K562 (cell line): ENCODE data around the gene DUSP28. TPM values are rescaled to one million over a fixed set of nuclear protein-coding genes. Genes with fewer than 3 reads are reported as not detected.

Source experiments
- AFF1 ChIP-seq, 2 experiments: fragments of 450-650 bp; IDR thresholded peaks; 2 replicates each; pipeline ENCODE4 v1.6.1; 2018; ENCODE audit warnings: mild to moderate bottlenecking in 2 of 2, low read depth in 1 of 2; ENCODE audit not compliant: partially characterized antibody in 2 of 2
- BHLHE40 ChIP-seq: IDR thresholded peaks from 2 replicates; pipeline ENCODE4 v1.6.1; 2011; ENCODE audit warnings: low read length, improper control_type of control experiment
- CREB1 ChIP-seq, 2 experiments: sonication (generic) in 1 of 2; formaldehyde crosslinking in 1 of 2; IDR thresholded peaks; 2 replicates each; pipeline versions ENCODE4 v1.6.1 to v1.8.0; 2012 to 2022; ENCODE audit warnings: inconsistent platforms in 1 of 2, mild to moderate bottlenecking in 1 of 2, missing genetic modification reagents in 1 of 2, moderate library complexity in 1 of 2
- E2F1 ChIP-seq: sonication (generic); formaldehyde crosslinking; IDR thresholded peaks from 2 replicates; pipeline ENCODE4 v1.8.1; 2023; ENCODE audit warnings: mild to moderate bottlenecking, missing genetic modification reagents, moderate library complexity
- NBN ChIP-seq: fragments of 450-650 bp; IDR thresholded peaks from 2 replicates; pipeline ENCODE4 v1.6.1; 2016; ENCODE audit warnings: low read depth, mild to moderate bottlenecking
- PHF8 ChIP-seq: fragments of 200-600 bp; sonication (generic); IDR thresholded peaks from 2 replicates; pipeline ENCODE4 v1.6.1; 2012; ENCODE audit warnings: mixed run types, mild to moderate bottlenecking, inconsistent platforms, low read length, moderate library complexity, borderline replicate concordance
- ZFX ChIP-seq: sonication (generic); formaldehyde crosslinking; IDR thresholded peaks from 2 replicates; pipeline ENCODE4 v1.8.0; 2022; ENCODE audit warnings: mild to moderate bottlenecking, missing genetic modification reagents, moderate library complexity
- ZNF407 ChIP-seq: fragments of 450-650 bp; IDR thresholded peaks from 2 replicates; pipeline ENCODE4 v1.6.1; 2016; ENCODE audit warnings: low read depth
- polyA plus RNA-seq, 8 experiments: library from polyadenylated mRNA; depleted of rRNA in 4 of 8; stranded (reverse) in 5 of 8; unstranded in 3 of 8; fragments of >200 nt; fragmentation: Nextera tagmentation in 2 of 8; fragmentation: Illumina TruSeq in 1 of 8; extraction: Ambion mirVana in 2 of 8; extraction: Trizol in 1 of 8; gene quantifications; 2 replicates each; pipeline versions ENCODE4 v1.2.1 to v1.2.3, GENCODE V29; 2011 to 2014; ENCODE audit warnings: inconsistent platforms in 1 of 8, missing spikeins in 1 of 8
- total RNA-seq, 7 experiments: library from RNA; depleted of rRNA in 6 of 7; stranded (reverse); fragments of >200 nt in 6 of 7; fragmentation: Illumina TruSeq in 2 of 7; extraction: Trizol in 2 of 7; gene quantifications; 2 replicates each; pipeline versions ENCODE4 v1.2.1 to v1.2.3, GENCODE V29; 2011 to 2021; ENCODE audit warnings: low replicate concordance in 1 of 7
- TF ChIP-seq, protein P1 (sequence below): fragments of 250-450 bp; sonication (Bioruptor Pico); IDR thresholded peaks from 2 replicates; pipeline ENCODE4 v1.4.0; 2020; ENCODE audit warnings: mild to moderate bottlenecking

DUSP28 gene
- total and polyA plus RNA-seq, 9 of the 15 experiments (the other 6 are each of a cell fraction or from before 2014, with no cell fraction given): 2.8 to 8.1 (median 4.2) TPM

DNA sequence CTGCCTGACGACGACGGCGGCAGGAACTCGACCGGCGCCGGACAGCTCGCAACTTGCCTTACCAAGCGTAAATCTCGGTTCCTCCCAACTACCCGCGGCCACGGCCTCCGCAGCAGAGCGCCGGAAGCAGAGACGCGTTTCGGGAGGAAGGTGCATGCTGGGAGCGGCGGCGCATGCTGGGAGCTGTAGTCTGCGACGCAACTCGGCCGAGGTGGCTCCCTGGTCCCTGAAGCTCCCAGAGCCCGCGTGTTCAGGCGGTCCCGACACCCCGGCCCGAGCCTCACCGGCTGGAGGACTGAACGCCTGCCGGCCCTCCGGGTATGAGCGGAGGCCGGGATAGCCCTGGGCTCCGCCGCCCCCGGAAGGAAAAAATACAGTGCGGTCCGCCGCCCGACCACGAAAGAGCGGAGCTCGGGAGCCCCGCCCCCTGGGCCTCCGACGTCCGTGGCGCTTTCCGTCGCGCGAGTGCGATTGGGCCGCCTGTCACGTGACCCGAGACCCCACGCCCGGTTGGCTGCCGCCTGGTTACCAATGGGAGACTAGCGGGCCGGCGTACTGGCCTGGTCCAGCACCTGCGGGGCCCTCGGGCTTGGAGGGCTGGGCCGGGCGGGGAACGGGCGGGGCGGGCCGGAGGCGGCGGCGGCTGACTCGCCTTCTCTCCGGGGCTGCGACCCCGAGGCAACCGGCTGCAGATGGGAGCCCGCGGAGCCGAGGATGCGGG, 26.2 kb downstream of the DUSP28 start, which contains the start of gene CAPN10 (continued):
- TF ChIP-seq, protein P1, sequence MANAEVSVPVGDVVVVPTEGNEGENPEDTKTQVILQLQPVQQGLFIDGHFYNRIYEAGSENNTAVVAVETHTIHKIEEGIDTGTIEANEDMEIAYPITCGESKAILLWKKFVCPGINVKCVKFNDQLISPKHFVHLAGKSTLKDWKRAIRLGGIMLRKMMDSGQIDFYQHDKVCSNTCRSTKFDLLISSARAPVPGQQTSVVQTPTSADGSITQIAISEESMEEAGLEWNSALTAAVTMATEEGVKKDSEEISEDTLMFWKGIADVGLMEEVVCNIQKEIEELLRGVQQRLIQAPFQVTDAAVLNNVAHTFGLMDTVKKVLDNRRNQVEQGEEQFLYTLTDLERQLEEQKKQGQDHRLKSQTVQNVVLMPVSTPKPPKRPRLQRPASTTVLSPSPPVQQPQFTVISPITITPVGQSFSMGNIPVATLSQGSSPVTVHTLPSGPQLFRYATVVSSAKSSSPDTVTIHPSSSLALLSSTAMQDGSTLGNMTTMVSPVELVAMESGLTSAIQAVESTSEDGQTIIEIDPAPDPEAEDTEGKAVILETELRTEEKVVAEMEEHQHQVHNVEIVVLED: peak; percentile 78
- TF ChIP-seq CREB1 (IDR thresholded peaks at IDR 0.05): peak; percentile 79
- TF ChIP-seq CREB1 (CRISPR knock-in tag; IDR thresholded peaks at IDR 0.05): peak; percentile 85
- TF ChIP-seq AFF1 (IDR thresholded peaks at IDR 0.05; ENCODE audit: low read depth in 1 of 2, partially characterized antibody in 2 of 2): peak in 1 of 2 experiments; percentile 97
- TF ChIP-seq PHF8: peak; percentile 87; the same call in 1 of the 2 replicates
- no peak for TF ChIP-seq NBN
- peak; percentile 32 for TF ChIP-seq BHLHE40
- peak; percentile 86 for TF ChIP-seq ZNF407
- 0 out of 2 replicates have a peak, but pooled peaks have one; percentile 21 for TF ChIP-seq E2F1 (CRISPR knock-in tag)
- peak; percentile 83 for TF ChIP-seq ZFX
